Ishikawa (cell line): ENCODE data around the gene R3HDM2.

ENCODE experiments used
- CEBPB ChIP-seq: IDR thresholded peaks from 2 replicates; pipeline ENCODE4 v1.6.1; 2012
- EP300 ChIP-seq: IDR thresholded peaks from 2 replicates; pipeline ENCODE4 v1.6.1; 2012; ENCODE audit warnings: borderline replicate concordance
- FOXM1 ChIP-seq: IDR thresholded peaks from 2 replicates; pipeline ENCODE4 v1.6.1; 2012; ENCODE audit warnings: low read depth, borderline replicate concordance
- NFIC ChIP-seq: IDR thresholded peaks from 2 replicates; pipeline ENCODE4 v1.6.1; 2012
- RAD21 ChIP-seq: IDR thresholded peaks from 2 replicates; pipeline ENCODE4 v1.6.1; 2012; ENCODE audit warnings: low read depth
- TAF1 ChIP-seq: IDR thresholded peaks from 2 replicates; pipeline ENCODE4 v1.6.1; 2012; ENCODE audit warnings: low read depth, mild to moderate bottlenecking
- TCF12 ChIP-seq: IDR thresholded peaks from 2 replicates; pipeline ENCODE4 v1.6.1; 2012; ENCODE audit warnings: low read depth
- TEAD4 ChIP-seq: IDR thresholded peaks from 2 replicates; pipeline ENCODE4 v1.6.1; 2012
- YY1 ChIP-seq: IDR thresholded peaks from 2 replicates; pipeline ENCODE4 v1.6.1; 2012; ENCODE audit warnings: low read depth
- ZBTB7A ChIP-seq: IDR thresholded peaks from 2 replicates; pipeline ENCODE4 v1.6.1; 2012; ENCODE audit warnings: low read depth
- TF ChIP-seq, protein P1 (sequence below): IDR thresholded peaks from 2 replicates; pipeline ENCODE4 v1.6.1; 2012
- TF ChIP-seq, protein P2 (sequence below): IDR thresholded peaks from 2 replicates; pipeline ENCODE4 v1.6.1; 2012; ENCODE audit warnings: low read depth, mild to moderate bottlenecking

DNA sequence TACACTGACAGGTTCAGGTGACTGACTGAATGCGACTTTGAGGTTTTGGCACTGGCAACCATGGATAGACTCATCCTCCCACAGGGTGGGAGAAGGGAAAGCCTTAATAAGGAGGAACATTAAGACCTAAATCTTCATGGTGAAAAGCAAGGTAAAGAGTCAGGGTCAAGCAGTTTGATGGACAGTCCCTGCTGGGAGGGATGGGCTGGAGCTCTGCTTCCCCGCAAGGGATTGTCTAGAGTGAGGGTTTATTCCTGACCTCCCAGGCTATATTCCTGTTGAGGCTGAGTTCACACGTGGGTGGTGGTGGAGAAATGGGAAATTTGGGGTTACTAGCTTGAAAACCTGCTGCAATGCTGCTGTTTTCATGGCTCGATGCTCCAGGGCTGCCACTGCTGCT, 170.5 kb downstream of the R3HDM2 start:
- no peak for TF ChIP-seq TAF1
- TF ChIP-seq ZBTB7A = no peak
- no peak for TF ChIP-seq FOXM1
- TF ChIP-seq NFIC = no peak
- no peak for TF ChIP-seq RAD21
- no peak for TF ChIP-seq EP300
- no peak for TF ChIP-seq CEBPB
- TF ChIP-seq TCF12 = no peak
- no peak for TF ChIP-seq YY1
- TF ChIP-seq, protein P1, sequence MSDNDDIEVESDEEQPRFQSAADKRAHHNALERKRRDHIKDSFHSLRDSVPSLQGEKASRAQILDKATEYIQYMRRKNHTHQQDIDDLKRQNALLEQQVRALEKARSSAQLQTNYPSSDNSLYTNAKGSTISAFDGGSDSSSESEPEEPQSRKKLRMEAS = no peak
- TF ChIP-seq TEAD4 = no peak
- TF ChIP-seq, protein P2, sequence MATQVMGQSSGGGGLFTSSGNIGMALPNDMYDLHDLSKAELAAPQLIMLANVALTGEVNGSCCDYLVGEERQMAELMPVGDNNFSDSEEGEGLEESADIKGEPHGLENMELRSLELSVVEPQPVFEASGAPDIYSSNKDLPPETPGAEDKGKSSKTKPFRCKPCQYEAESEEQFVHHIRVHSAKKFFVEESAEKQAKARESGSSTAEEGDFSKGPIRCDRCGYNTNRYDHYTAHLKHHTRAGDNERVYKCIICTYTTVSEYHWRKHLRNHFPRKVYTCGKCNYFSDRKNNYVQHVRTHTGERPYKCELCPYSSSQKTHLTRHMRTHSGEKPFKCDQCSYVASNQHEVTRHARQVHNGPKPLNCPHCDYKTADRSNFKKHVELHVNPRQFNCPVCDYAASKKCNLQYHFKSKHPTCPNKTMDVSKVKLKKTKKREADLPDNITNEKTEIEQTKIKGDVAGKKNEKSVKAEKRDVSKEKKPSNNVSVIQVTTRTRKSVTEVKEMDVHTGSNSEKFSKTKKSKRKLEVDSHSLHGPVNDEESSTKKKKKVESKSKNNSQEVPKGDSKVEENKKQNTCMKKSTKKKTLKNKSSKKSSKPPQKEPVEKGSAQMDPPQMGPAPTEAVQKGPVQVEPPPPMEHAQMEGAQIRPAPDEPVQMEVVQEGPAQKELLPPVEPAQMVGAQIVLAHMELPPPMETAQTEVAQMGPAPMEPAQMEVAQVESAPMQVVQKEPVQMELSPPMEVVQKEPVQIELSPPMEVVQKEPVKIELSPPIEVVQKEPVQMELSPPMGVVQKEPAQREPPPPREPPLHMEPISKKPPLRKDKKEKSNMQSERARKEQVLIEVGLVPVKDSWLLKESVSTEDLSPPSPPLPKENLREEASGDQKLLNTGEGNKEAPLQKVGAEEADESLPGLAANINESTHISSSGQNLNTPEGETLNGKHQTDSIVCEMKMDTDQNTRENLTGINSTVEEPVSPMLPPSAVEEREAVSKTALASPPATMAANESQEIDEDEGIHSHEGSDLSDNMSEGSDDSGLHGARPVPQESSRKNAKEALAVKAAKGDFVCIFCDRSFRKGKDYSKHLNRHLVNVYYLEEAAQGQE = no peak
